Nephron progenitor cell (in vitro differentiated cells): ENCODE measurements around the gene POSTN.

Experiments
- DNase-seq: peaks from one replicate; pipeline ENCODE4 v3.0.0; 2021
- H3K27ac Mint-ChIP-seq: 2 replicates; pipeline ENCODE4 v1.8.0; 2021; ENCODE audit warnings: mild to moderate bottlenecking, moderate library complexity, mixed read lengths
- H3K27me3 Mint-ChIP-seq: 2 replicates; pipeline ENCODE4 v1.8.0; 2021; ENCODE audit warnings: mild to moderate bottlenecking, low read depth, mixed read lengths; ENCODE audit not compliant: poor library complexity
- H3K36me3 Mint-ChIP-seq: 2 replicates; pipeline ENCODE4 v1.8.0; 2021; ENCODE audit warnings: low read depth, mixed read lengths
- H3K4me1 Mint-ChIP-seq: 2 replicates; pipeline ENCODE4 v1.8.0; 2021; ENCODE audit warnings: mixed read lengths
- H3K4me3 Mint-ChIP-seq: 2 replicates; pipeline ENCODE4 v1.8.0; 2021; ENCODE audit warnings: mild to moderate bottlenecking, moderate library complexity, mixed read lengths
- H3K9me3 Mint-ChIP-seq: 2 replicates; pipeline ENCODE4 v1.8.0; 2021; ENCODE audit warnings: mild to moderate bottlenecking, moderate library complexity, mixed read lengths
- TF ChIP-seq, protein P1 (sequence below): fragments of 200-600 bp; sonication (generic); IDR thresholded peaks from 2 replicates; pipeline ENCODE4 v1.5.0; 2021; ENCODE audit warnings: antibody characterized with exemption

The POSTN gene

GRCh38 chr13:37640499-37640898 lies 41.9 kb upstream of the POSTN start:
- DNase-seq, result peak; percentile 12
- Mint-ChIP-seq H3K36me3 (no peaks in the 10 kb centered on the region), H3K27me3 (no peaks in the 10 kb centered on the region), H3K4me1 (peaks cover 35% of the 10 kb centered on the region), H3K4me3 (no peak overlapping the region), H3K9me3 (no peaks in the 10 kb centered on the region), H3K27ac (no peak overlapping the region)
- TF ChIP-seq, protein P1, sequence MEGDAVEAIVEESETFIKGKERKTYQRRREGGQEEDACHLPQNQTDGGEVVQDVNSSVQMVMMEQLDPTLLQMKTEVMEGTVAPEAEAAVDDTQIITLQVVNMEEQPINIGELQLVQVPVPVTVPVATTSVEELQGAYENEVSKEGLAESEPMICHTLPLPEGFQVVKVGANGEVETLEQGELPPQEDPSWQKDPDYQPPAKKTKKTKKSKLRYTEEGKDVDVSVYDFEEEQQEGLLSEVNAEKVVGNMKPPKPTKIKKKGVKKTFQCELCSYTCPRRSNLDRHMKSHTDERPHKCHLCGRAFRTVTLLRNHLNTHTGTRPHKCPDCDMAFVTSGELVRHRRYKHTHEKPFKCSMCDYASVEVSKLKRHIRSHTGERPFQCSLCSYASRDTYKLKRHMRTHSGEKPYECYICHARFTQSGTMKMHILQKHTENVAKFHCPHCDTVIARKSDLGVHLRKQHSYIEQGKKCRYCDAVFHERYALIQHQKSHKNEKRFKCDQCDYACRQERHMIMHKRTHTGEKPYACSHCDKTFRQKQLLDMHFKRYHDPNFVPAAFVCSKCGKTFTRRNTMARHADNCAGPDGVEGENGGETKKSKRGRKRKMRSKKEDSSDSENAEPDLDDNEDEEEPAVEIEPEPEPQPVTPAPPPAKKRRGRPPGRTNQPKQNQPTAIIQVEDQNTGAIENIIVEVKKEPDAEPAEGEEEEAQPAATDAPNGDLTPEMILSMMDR, result peak; percentile 56

DNA sequence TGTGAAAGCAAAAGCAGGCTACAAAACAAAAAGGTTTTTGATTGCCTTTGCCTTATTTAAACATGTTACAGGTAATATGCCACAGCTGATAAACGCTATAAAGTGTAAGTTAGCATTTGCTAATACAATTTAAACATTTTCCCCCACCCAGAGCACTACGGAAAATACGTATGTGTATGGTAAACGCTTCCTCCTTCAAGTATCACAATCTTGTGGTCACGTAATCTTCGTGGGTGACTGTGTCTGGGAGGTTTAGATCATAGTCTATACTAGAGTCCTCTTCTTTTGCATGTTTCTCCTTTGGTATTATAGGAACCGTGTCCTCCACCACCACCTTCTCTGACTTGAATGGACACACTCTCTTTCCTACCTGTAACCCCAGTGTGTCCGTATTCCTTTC lies 38.1 kb upstream of the POSTN start:
- Mint-ChIP-seq H3K27ac (no peak overlapping the region), H3K4me3 (no peak overlapping the region), H3K4me1 (peaks cover 9% of the 10 kb centered on the region), H3K27me3 (no peaks in the 10 kb centered on the region), H3K9me3 (no peaks in the 10 kb centered on the region), H3K36me3 (no peaks in the 10 kb centered on the region)
- no peak for DNase-seq
- TF ChIP-seq, protein P1, result no peak

- no peaks in the 10 kb centered on the region for H3K36me3 Mint-ChIP-seq
- TF ChIP-seq, protein P1, result no peak
- no peaks in the 10 kb centered on the region for H3K27me3 Mint-ChIP-seq
- H3K4me1 Mint-ChIP-seq, result no peaks in the 10 kb centered on the region
- DNase-seq, result no peak
- no peaks in the 10 kb centered on the region for H3K9me3 Mint-ChIP-seq
- no peak overlapping the region for H3K27ac Mint-ChIP-seq
- no peak overlapping the region for H3K4me3 Mint-ChIP-seq
These were observed 33.7 kb upstream of the POSTN start for GRCh38 chr13:37632294-37632693.

GRCh38 chr13:37627428-37627827 lies 28.9 kb upstream of the POSTN start:
- TF ChIP-seq, protein P1, result no peak
- H3K4me3 Mint-ChIP-seq, result no peak overlapping the region
- H3K27me3 Mint-ChIP-seq, result no peaks in the 10 kb centered on the region
- no peaks in the 10 kb centered on the region for H3K36me3 Mint-ChIP-seq
- H3K27ac Mint-ChIP-seq, result no peak overlapping the region
- no peaks in the 10 kb centered on the region for H3K4me1 Mint-ChIP-seq
- H3K9me3 Mint-ChIP-seq, result no peaks in the 10 kb centered on the region
- DNase-seq, result no peak

GRCh38 chr13:37621811-37622361 lies 23.3 kb upstream of the POSTN start:
- H3K27ac Mint-ChIP-seq, result no peak overlapping the region
- H3K9me3 Mint-ChIP-seq, result peaks cover 5% of the 10 kb centered on the region
- H3K36me3 Mint-ChIP-seq, result no peaks in the 10 kb centered on the region
- TF ChIP-seq, protein P1, result no peak
- DNase-seq, result no peak
- H3K27me3 Mint-ChIP-seq, result no peaks in the 10 kb centered on the region
- H3K4me1 Mint-ChIP-seq, result peaks cover 11% of the 10 kb centered on the region
- H3K4me3 Mint-ChIP-seq, result no peak overlapping the region

GRCh38 chr13:37618554-37618953 lies 20.0 kb upstream of the POSTN start:
- Mint-ChIP-seq H3K27me3 (no peaks in the 10 kb centered on the region), H3K9me3 (peaks cover 5% of the 10 kb centered on the region), H3K4me1 (peaks cover 12% of the 10 kb centered on the region), H3K36me3 (no peaks in the 10 kb centered on the region), H3K4me3 (no peak overlapping the region), H3K27ac (no peak overlapping the region)
- TF ChIP-seq, protein P1, result no peak
- no peak for DNase-seq
